Tibial nerve (tissue), 4 donors: ENCODE data around the gene CCNT2. TPM values are rescaled to one million over a fixed set of nuclear protein-coding genes. Genes with fewer than 3 reads are reported as not detected.

Experiments
- DNase-seq, 2 donors: peaks; one replicate each; pipeline ENCODE4 v3.0.0-alpha.2; 2019; ENCODE audit warnings: low spot score in 2 of 2
- H3K27ac ChIP-seq, 4 donors: fragments of 200-600 bp; sonication (generic) in 3 of 4; one replicate each; pipeline ENCODE4 v1.5.1; 2017 to 2019; ENCODE audit warnings: mild to moderate bottlenecking in 1 of 4
- H3K27me3 ChIP-seq, 2 donors: fragments of 200-600 bp; sonication (generic) in 1 of 2; one replicate each; pipeline versions ENCODE4 v1.5.1 to v1.6.0; 2017 to 2019
- H3K36me3 ChIP-seq, 3 donors: fragments of 200-600 bp; sonication (generic); one replicate each; pipeline ENCODE4 v1.5.1; 2018 to 2019
- H3K4me1 ChIP-seq, 4 donors: fragments of 200-600 bp; sonication (generic) in 3 of 4; one replicate each; pipeline ENCODE4 v1.5.1; 2017 to 2019
- H3K4me3 ChIP-seq, 4 donors: fragments of 200-600 bp; sonication (generic) in 3 of 4; one replicate each; pipeline ENCODE4 v1.5.1; 2017 to 2019; ENCODE audit warnings: mild to moderate bottlenecking in 1 of 4, moderate library complexity in 1 of 4
- H3K9me3 ChIP-seq, 4 donors: fragments of 200-600 bp; sonication (generic) in 3 of 4; one replicate each; pipeline ENCODE4 v1.5.1; 2017 to 2019
- CTCF ChIP-seq, 5 experiments: fragments of 200-600 bp in 3 of 5; fragments of 450-650 bp in 2 of 5; sonication (generic) in 3 of 5; IDR thresholded peaks; one replicate each; pipeline ENCODE4 v1.5.1; 2016 to 2019; ENCODE audit warnings: antibody characterized with exemption in 5 of 5, mild to moderate bottlenecking in 3 of 5, moderate library complexity in 2 of 5
- EP300 ChIP-seq, 2 donors: sonication (generic); formaldehyde crosslinking; IDR thresholded peaks; one replicate each; pipeline ENCODE4 v1.6.1; 2017; ENCODE audit warnings: antibody characterized with exemption in 2 of 2, mild to moderate bottlenecking in 1 of 2
- POLR2A ChIP-seq, 2 donors: fragments of 450-650 bp; IDR thresholded peaks; one replicate each; pipeline ENCODE4 v1.6.1; 2017; ENCODE audit warnings: antibody characterized with exemption in 2 of 2, mild to moderate bottlenecking in 2 of 2, moderate library complexity in 2 of 2
- WGBS, 2 donors: methylation state at CpG; one replicate each; pipeline ENCODE4 v1.1.5; 2018; 5-methylcytosine and 5-hydroxymethylcytosine counted together
- total RNA-seq, 4 donors: library from RNA; depleted of rRNA; stranded (reverse); fragments of >200 nt; gene quantifications; one replicate each; pipeline ENCODE4 v1.1.0, GENCODE V29; 2016

The CCNT2 gene
- total RNA-seq, 4 donors from 2014 or later: 29.7 to 45.4 (median 31.9) TPM

- peaks cover 0 to 74% (median 8%) of the 10 kb centered on the region in 3 donors for H3K36me3 ChIP-seq
- no peaks in the 10 kb centered on the region for H3K9me3 ChIP-seq
- H3K4me1 ChIP-seq: no peaks in the 10 kb centered on the region
- TF ChIP-seq EP300 (IDR thresholded peaks at IDR 0.05): no peak
- TF ChIP-seq CTCF (IDR thresholded peaks at IDR 0.05): no peak
- no peak for TF ChIP-seq POLR2A (IDR thresholded peaks at IDR 0.05)
- no peaks in the 10 kb centered on the region for H3K27me3 ChIP-seq
- H3K27ac ChIP-seq: no peak overlapping the region
- no peak for DNase-seq
- no peak overlapping the region for H3K4me3 ChIP-seq
- 74 to 81% methylated on average over 1 of the region's 1 CpG for WGBS, 2 donors
These were observed 26.4 kb downstream of the CCNT2 start for GRCh38 chr2:134944975-134945374.

- 80 to 82% methylated on average over 6 of the region's 6 CpGs for WGBS, 2 donors
- Histone ChIP-seq H3K36me3 (peaks cover 0 to 74% (median 7%) of the 10 kb centered on the region in 3 donors), H3K27ac (no peak overlapping the region), H3K9me3 (no peaks in the 10 kb centered on the region), H3K4me1 (no peaks in the 10 kb centered on the region), H3K4me3 (no peak overlapping the region), H3K27me3 (no peaks in the 10 kb centered on the region)
- DNase-seq: no peak
- no peak for TF ChIP-seq CTCF (IDR thresholded peaks at IDR 0.05)
- TF ChIP-seq POLR2A (IDR thresholded peaks at IDR 0.05): no peak
- TF ChIP-seq EP300 (IDR thresholded peaks at IDR 0.05): no peak
These were observed 27.5 kb downstream of the CCNT2 start for GRCh38 chr2:134946073-134946472.

- no peak overlapping the region for H3K27ac ChIP-seq
- H3K27me3 ChIP-seq: no peaks in the 10 kb centered on the region
- 88 to 90% methylated on average over 7 of the region's 7 CpGs for WGBS, 2 donors
- no peaks in the 10 kb centered on the region for H3K9me3 ChIP-seq
- H3K36me3 ChIP-seq: peaks cover 0 to 93% (median 3%) of the 10 kb centered on the region in 3 donors
- H3K4me3 ChIP-seq: no peak overlapping the region
- TF ChIP-seq POLR2A (IDR thresholded peaks at IDR 0.05): no peak
- no peak for DNase-seq
- no peaks in the 10 kb centered on the region for H3K4me1 ChIP-seq
These were observed 31.5 kb downstream of the CCNT2 start for GRCh38 chr2:134949981-134950708.

DNA sequence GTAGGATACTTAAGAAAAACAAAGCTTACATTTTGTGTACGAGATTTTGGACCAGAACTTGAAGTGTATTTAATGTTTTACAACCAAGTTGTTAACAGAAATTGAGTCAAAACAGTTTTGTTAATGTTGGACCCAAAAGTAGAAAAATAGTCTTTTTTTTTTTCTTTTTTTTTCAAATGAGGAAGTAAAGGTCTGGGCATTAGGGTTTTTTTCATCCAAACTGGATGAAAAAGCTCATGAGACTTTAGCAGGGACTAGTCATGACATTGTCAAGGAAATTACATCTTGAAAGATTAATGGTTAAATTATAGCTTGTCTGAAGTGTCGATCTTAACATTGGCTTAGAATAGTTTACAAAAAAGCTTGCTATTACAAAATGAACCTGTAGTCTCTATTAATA lies 32.3 kb downstream of the CCNT2 start:
- no peak overlapping the region for H3K27ac ChIP-seq
- peaks cover 0 to 94% (median 0%) of the 10 kb centered on the region in 3 donors for H3K36me3 ChIP-seq
- H3K9me3 ChIP-seq: no peaks in the 10 kb centered on the region
- no peak for TF ChIP-seq CTCF (IDR thresholded peaks at IDR 0.05)
- TF ChIP-seq EP300 (IDR thresholded peaks at IDR 0.05): no peak
- TF ChIP-seq POLR2A (IDR thresholded peaks at IDR 0.05): no peak
- no peaks in the 10 kb centered on the region for H3K27me3 ChIP-seq
- H3K4me1 ChIP-seq: no peaks in the 10 kb centered on the region
- no peak overlapping the region for H3K4me3 ChIP-seq
- WGBS, 2 donors: 81 to 89% methylated on average over 2 of the region's 2 CpGs
- no peak for DNase-seq

DNA sequence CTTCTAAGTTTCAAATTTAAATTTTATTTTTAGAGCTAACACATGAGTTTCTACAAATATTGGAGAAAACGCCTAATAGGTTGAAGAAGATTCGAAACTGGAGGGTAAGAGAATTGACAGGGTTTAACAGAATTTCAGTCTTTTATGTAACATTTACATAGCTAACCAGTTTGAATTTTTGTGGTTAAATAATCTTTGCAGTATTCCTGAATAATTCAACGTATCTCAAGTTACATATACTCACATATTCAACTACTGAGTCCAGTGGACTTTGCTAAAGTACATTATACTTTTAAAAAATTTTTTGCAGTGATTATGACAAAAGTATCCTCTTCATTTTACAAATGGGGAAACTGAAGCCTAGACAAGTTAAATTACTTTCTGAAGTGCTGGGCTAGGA lies 34.0 kb downstream of the CCNT2 start:
- no peaks in the 10 kb centered on the region for H3K9me3 ChIP-seq
- 90 to 93% methylated on average over 3 of the region's 3 CpGs for WGBS, 2 donors
- TF ChIP-seq EP300 (IDR thresholded peaks at IDR 0.05) (no peak), POLR2A (IDR thresholded peaks at IDR 0.05) (no peak), CTCF (IDR thresholded peaks at IDR 0.05) (no peak)
- no peak overlapping the region for H3K27ac ChIP-seq
- no peak for DNase-seq
- no peaks in the 10 kb centered on the region for H3K4me1 ChIP-seq
- H3K27me3 ChIP-seq: no peaks in the 10 kb centered on the region
- H3K4me3 ChIP-seq: no peak overlapping the region
- H3K36me3 ChIP-seq: peaks cover 0 to 82% (median 0%) of the 10 kb centered on the region in 3 donors
